A549 (cell line): ENCODE results near the gene CDH22.

ENCODE experiments used
- CTCF ChIP-seq: fragments of >200 bp; sonication (Bioruptor Twin); formaldehyde crosslinking; IDR thresholded peaks from 3 replicates; pipeline ENCODE4 v1.5.1; 2016
- MAX ChIP-seq: IDR thresholded peaks from 2 replicates; pipeline ENCODE4 v1.6.1; 2012
- POLR2A ChIP-seq: IDR thresholded peaks from 2 replicates; pipeline ENCODE4 v1.6.1; 2012; ENCODE audit warnings: mild to moderate bottlenecking, low read length
- RFX5 ChIP-seq: fragments of 450-650 bp; IDR thresholded peaks from 2 replicates; pipeline ENCODE4 v1.7.1; 2014; ENCODE audit warnings: antibody characterized with exemption, mild to moderate bottlenecking, moderate library complexity

GRCh38 chr20:46190478-46191167 lies 117.7 kb downstream of the CDH22 start:
- no peak for TF ChIP-seq RFX5
- TF ChIP-seq CTCF, result no peak
- TF ChIP-seq MAX, result no peak
- no peak for TF ChIP-seq POLR2A
